ENCODE measurements around the gene TNXB.

DNA sequence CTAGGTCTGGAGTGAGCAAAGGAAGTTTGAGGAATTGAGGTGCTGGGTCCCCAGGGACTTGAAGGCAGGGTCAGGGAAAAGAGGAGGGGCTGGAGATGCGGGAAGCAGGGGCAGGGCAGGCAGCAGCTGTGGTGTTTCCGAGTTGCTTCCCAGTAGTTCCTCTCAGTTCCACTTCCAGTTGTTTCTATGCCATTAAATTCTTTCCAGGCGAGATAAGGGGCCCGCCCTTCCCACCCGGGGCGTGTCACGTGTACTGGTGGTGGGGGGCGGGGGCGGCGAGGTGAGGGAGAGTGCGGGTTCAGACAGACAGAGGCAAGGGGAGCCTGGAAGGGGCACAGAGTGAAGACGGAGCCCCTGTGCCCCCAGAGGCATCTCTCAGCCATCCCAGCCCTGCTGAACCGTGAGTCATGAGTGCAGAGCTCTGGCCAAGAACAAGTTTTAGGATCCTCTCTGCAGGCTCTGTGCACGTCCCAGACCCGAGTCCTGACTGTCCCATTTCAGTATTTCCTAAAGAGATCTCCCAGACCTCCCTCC is 977 bp downstream of the TNXB start:
- TF ChIP-seq CTCF (IDR thresholded peaks at IDR 0.05) (no peak), POLR2AphosphoS5 (IDR thresholded peaks at IDR 0.05; ENCODE audit: insufficient read depth in 1 of 2, low read depth in 1 of 2) (peak; percentile 83 to 88), POLR2A (IDR thresholded peaks at IDR 0.05) (no peak)
